ENCODE measurements around the gene KRTAP4-11. TPM values are rescaled to one million over a fixed set of nuclear protein-coding genes. Genes with fewer than 3 reads are reported as not detected.

Gene KRTAP4-11
- total and polyA plus RNA-seq, 10 of the 15 experiments (the other 5 are each of a cell fraction or from before 2014, with no cell fraction given) = not detected

DNA sequence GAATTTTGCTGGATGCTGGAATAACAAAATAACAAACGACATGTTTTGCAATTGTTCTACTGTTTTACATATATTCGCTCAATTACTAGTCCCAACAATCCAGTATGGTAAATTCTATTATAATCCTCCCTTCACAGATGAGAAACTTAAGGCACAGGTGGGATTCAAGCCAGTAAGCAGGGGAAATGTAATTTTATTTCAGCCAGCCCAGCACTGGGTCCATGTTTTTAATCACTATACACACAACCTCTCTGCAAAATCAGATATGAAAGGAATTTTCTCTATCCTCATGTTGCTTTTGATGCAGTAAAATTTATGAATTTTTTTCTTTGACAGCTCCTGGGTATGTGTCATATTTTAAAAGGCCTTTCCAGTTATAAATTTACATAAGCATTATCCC is 27.1 kb upstream of the KRTAP4-11 start:
- Histone ChIP-seq H3K36me3 (ENCODE audit: control insufficient read depth in 2 of 2, insufficient read depth in 2 of 2, low read length in 1 of 2) (no peaks in the 10 kb centered on the region), H2AFZ (ENCODE audit: control insufficient read depth, low read depth, low read length) (no peak overlapping the region), H3K79me2 (ENCODE audit: control insufficient read depth, insufficient read depth, low read length) (no peaks in the 10 kb centered on the region), H3K27ac (ENCODE audit: control insufficient read depth, insufficient read depth) (no peak overlapping the region), H3K9me3 (replicated peaks; ENCODE audit: control insufficient read depth, insufficient read depth, low read length) (no peaks in the 10 kb centered on the region; the same call in 1 of the 3 replicates), H3K9ac (ENCODE audit: control insufficient read depth, insufficient read depth, low read length) (no peak overlapping the region), H4K20me1 (ENCODE audit: control insufficient read depth, insufficient read depth) (no peaks in the 10 kb centered on the region), H3K4me2 (ENCODE audit: control insufficient read depth, insufficient read depth) (no peak overlapping the region), H3K27me3 (replicated peaks in 1 of 2; ENCODE audit: control insufficient read depth in 2 of 2, insufficient read depth in 2 of 2, low read length in 1 of 2) (no peaks in the 10 kb centered on the region), H3K4me1 (ENCODE audit: control insufficient read depth, insufficient read depth, low read length) (no peaks in the 10 kb centered on the region), H3K4me3 (no peak overlapping the region)
- ChIA-PET SMC1A (ENCODE audit: uncharacterized antibody, unreplicated experiment) (no interaction called here), RAD21 (ENCODE audit: unreplicated experiment) (no interaction called here), CTCF (no interaction called here), POLR2A (no interaction called here)
- TF ChIP-seq IRF4 (IDR thresholded peaks at IDR 0.05; ENCODE audit: low read depth, low read length) (no peak), STAT3 (IDR thresholded peaks at IDR 0.05; ENCODE audit: low read depth, low read length) (no peak), ZZZ3 (IDR thresholded peaks at IDR 0.05; ENCODE audit: control insufficient read depth, insufficient read length, low read depth) (no peak), RB1 (IDR thresholded peaks at IDR 0.05; ENCODE audit: borderline replicate concordance) (no peak), HDAC2 (IDR thresholded peaks at IDR 0.05) (no peak), ZBED1 (IDR thresholded peaks at IDR 0.05; ENCODE audit: borderline replicate concordance) (no peak), MEF2B (IDR thresholded peaks at IDR 0.05; ENCODE audit: partially characterized antibody, poor library complexity, severe bottlenecking) (no peak), POLR2A (IDR thresholded peaks at IDR 0.05; ENCODE audit: low read depth, low read length) (no peak)
- TF ChIP-seq, protein P1, sequence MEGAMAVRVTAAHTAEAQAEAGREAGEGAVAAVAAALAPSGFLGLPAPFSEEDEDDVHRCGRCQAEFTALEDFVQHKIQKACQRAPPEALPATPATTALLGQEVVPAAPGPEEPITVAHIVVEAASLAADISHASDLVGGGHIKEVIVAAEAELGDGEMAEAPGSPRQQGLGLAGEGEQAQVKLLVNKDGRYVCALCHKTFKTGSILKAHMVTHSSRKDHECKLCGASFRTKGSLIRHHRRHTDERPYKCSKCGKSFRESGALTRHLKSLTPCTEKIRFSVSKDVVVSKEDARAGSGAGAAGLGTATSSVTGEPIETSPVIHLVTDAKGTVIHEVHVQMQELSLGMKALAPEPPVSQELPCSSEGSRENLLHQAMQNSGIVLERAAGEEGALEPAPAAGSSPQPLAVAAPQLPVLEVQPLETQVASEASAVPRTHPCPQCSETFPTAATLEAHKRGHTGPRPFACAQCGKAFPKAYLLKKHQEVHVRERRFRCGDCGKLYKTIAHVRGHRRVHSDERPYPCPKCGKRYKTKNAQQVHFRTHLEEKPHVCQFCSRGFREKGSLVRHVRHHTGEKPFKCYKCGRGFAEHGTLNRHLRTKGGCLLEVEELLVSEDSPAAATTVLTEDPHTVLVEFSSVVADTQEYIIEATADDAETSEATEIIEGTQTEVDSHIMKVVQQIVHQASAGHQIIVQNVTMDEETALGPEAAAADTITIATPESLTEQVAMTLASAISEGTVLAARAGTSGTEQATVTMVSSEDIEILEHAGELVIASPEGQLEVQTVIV (IDR thresholded peaks at IDR 0.05; ENCODE audit: borderline replicate concordance, partially characterized antibody) = no peak
- TF ChIP-seq, protein P2, sequence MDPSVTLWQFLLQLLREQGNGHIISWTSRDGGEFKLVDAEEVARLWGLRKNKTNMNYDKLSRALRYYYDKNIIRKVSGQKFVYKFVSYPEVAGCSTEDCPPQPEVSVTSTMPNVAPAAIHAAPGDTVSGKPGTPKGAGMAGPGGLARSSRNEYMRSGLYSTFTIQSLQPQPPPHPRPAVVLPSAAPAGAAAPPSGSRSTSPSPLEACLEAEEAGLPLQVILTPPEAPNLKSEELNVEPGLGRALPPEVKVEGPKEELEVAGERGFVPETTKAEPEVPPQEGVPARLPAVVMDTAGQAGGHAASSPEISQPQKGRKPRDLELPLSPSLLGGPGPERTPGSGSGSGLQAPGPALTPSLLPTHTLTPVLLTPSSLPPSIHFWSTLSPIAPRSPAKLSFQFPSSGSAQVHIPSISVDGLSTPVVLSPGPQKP (IDR thresholded peaks at IDR 0.05; ENCODE audit: low read depth, low read length) = no peak
- TF ChIP-seq, protein P3, sequence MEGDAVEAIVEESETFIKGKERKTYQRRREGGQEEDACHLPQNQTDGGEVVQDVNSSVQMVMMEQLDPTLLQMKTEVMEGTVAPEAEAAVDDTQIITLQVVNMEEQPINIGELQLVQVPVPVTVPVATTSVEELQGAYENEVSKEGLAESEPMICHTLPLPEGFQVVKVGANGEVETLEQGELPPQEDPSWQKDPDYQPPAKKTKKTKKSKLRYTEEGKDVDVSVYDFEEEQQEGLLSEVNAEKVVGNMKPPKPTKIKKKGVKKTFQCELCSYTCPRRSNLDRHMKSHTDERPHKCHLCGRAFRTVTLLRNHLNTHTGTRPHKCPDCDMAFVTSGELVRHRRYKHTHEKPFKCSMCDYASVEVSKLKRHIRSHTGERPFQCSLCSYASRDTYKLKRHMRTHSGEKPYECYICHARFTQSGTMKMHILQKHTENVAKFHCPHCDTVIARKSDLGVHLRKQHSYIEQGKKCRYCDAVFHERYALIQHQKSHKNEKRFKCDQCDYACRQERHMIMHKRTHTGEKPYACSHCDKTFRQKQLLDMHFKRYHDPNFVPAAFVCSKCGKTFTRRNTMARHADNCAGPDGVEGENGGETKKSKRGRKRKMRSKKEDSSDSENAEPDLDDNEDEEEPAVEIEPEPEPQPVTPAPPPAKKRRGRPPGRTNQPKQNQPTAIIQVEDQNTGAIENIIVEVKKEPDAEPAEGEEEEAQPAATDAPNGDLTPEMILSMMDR (IDR thresholded peaks at IDR 0.05 in 2 of 3, conservative IDR thresholded peaks at IDR 0.05 in 1 of 3; ENCODE audit: control insufficient read depth in 2 of 3, extremely low read depth in 1 of 3, insufficient read depth in 1 of 3, low read depth in 3 of 3, low read length in 3 of 3) = no peak
- TF ChIP-seq, protein P4, sequence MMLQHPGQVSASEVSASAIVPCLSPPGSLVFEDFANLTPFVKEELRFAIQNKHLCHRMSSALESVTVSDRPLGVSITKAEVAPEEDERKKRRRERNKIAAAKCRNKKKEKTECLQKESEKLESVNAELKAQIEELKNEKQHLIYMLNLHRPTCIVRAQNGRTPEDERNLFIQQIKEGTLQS (IDR thresholded peaks at IDR 0.05; ENCODE audit: borderline replicate concordance, extremely low read depth, low read depth, low read length) = no peak
- TF ChIP-seq, protein P5, sequence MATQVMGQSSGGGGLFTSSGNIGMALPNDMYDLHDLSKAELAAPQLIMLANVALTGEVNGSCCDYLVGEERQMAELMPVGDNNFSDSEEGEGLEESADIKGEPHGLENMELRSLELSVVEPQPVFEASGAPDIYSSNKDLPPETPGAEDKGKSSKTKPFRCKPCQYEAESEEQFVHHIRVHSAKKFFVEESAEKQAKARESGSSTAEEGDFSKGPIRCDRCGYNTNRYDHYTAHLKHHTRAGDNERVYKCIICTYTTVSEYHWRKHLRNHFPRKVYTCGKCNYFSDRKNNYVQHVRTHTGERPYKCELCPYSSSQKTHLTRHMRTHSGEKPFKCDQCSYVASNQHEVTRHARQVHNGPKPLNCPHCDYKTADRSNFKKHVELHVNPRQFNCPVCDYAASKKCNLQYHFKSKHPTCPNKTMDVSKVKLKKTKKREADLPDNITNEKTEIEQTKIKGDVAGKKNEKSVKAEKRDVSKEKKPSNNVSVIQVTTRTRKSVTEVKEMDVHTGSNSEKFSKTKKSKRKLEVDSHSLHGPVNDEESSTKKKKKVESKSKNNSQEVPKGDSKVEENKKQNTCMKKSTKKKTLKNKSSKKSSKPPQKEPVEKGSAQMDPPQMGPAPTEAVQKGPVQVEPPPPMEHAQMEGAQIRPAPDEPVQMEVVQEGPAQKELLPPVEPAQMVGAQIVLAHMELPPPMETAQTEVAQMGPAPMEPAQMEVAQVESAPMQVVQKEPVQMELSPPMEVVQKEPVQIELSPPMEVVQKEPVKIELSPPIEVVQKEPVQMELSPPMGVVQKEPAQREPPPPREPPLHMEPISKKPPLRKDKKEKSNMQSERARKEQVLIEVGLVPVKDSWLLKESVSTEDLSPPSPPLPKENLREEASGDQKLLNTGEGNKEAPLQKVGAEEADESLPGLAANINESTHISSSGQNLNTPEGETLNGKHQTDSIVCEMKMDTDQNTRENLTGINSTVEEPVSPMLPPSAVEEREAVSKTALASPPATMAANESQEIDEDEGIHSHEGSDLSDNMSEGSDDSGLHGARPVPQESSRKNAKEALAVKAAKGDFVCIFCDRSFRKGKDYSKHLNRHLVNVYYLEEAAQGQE (IDR thresholded peaks at IDR 0.05; ENCODE audit: low read depth, low read length) = no peak
- WGBS (ENCODE audit: insufficient coverage, insufficient replicate concordance, low lambda C conversion rate, missing lambda C conversion rate) = 1% methylated on average over 2 of the region's 2 CpGs
- BruUV-seq (replicated peaks) = no TSS peak
- no peak for ATAC-seq
- no peak for DNase-seq (ENCODE audit: low read depth, low spot score)
- FAIRE-seq = no peak
- intact Hi-C loops (cut with micrococcal nuclease; ENCODE audit: unreplicated experiment) = no loop called here
- in situ Hi-C loops (cut with MboI) = no loop called here
